ENCODE measurements around the gene GPR137B. TPM values are rescaled to one million over a fixed set of nuclear protein-coding genes. Genes with fewer than 3 reads are reported as not detected.
A peak's percentile ranks its signal among the peaks of the same experiment; 100 is the strongest.

GPR137B gene
- polyA plus RNA-seq, 1 donor from 2014 or later = 8.2 TPM

GRCh38 chr1:236102611-236103010 is 39.7 kb upstream of the GPR137B start:
- Histone ChIP-seq H3F3A (ENCODE audit: insufficient read depth, low read length, poor library complexity, severe bottlenecking) (no peaks in the 10 kb centered on the region), H3K4me2 (ENCODE audit: low read length) (no peak overlapping the region), H3K27me3 (ENCODE audit: insufficient read depth, low read depth, low read length) (no peaks in the 10 kb centered on the region), H3K9me2 (ENCODE audit: insufficient read depth, low read length) (no peaks in the 10 kb centered on the region), H3K9ac (ENCODE audit: low read length) (no peak overlapping the region), H2AFZ (ENCODE audit: low read depth, low read length) (no peak overlapping the region), H3K36me3 (ENCODE audit: insufficient read depth, low read length) (no peaks in the 10 kb centered on the region), H3K27ac (ENCODE audit: low read length) (no peak overlapping the region), H4K20me1 (ENCODE audit: insufficient read depth) (no peaks in the 10 kb centered on the region), H3K9me3 (ENCODE audit: low read length) (no peaks in the 10 kb centered on the region), H3K4me3 (ENCODE audit: low read length) (no peak overlapping the region), H3K79me2 (replicated peaks; ENCODE audit: insufficient read depth, low read length) (no peaks in the 10 kb centered on the region)
- TF ChIP-seq TAF1 (IDR thresholded peaks at IDR 0.05; ENCODE audit: low read depth) (no peak), EP300 (conservative IDR thresholded peaks at IDR 0.05; ENCODE audit: poor library complexity, severe bottlenecking) (no peak), EZH2 (IDR thresholded peaks at IDR 0.05; ENCODE audit: borderline replicate concordance, insufficient read depth, low read length, poor library complexity, severe bottlenecking) (no peak), CTCF (IDR thresholded peaks at IDR 0.05; ENCODE audit: poor library complexity, severe bottlenecking) (no peak)

GRCh38 chr1:236103059-236103458 is 39.3 kb upstream of the GPR137B start:
- Histone ChIP-seq H3K27me3 (ENCODE audit: insufficient read depth, low read depth, low read length) (no peaks in the 10 kb centered on the region), H3K9ac (ENCODE audit: low read length) (no peak overlapping the region), H3K79me2 (replicated peaks; ENCODE audit: insufficient read depth, low read length) (no peaks in the 10 kb centered on the region), H3K36me3 (ENCODE audit: insufficient read depth, low read length) (no peaks in the 10 kb centered on the region), H3K27ac (ENCODE audit: low read length) (no peak overlapping the region), H4K20me1 (ENCODE audit: insufficient read depth) (no peaks in the 10 kb centered on the region), H2AFZ (ENCODE audit: low read depth, low read length) (no peak overlapping the region), H3K4me2 (ENCODE audit: low read length) (no peak overlapping the region), H3K9me2 (ENCODE audit: insufficient read depth, low read length) (no peaks in the 10 kb centered on the region), H3K4me3 (ENCODE audit: low read length) (no peak overlapping the region), H3K9me3 (ENCODE audit: low read length) (no peaks in the 10 kb centered on the region), H3F3A (ENCODE audit: insufficient read depth, low read length, poor library complexity, severe bottlenecking) (no peaks in the 10 kb centered on the region)
- no peak for TF ChIP-seq EP300 (conservative IDR thresholded peaks at IDR 0.05; ENCODE audit: poor library complexity, severe bottlenecking)
- no peak for TF ChIP-seq POLR2AphosphoS5 (IDR thresholded peaks at IDR 0.05)
- no peak for TF ChIP-seq MXI1 (conservative IDR thresholded peaks at IDR 0.05; ENCODE audit: poor library complexity, severe bottlenecking)
- no peak for TF ChIP-seq TAF1 (IDR thresholded peaks at IDR 0.05; ENCODE audit: low read depth)
- no peak for TF ChIP-seq SMC3 (conservative IDR thresholded peaks at IDR 0.05; ENCODE audit: poor library complexity)

GRCh38 chr1:236103646-236104218 is 38.6 kb upstream of the GPR137B start:
- H2AFZ ChIP-seq (ENCODE audit: low read depth, low read length) = no peak overlapping the region

More at GRCh38 chr1:236103646-236104218, 38.6 kb upstream of the GPR137B start:
- Histone ChIP-seq H3K27ac (ENCODE audit: low read length) (no peak overlapping the region), H3K27me3 (ENCODE audit: insufficient read depth, low read depth, low read length) (no peaks in the 10 kb centered on the region), H3K79me2 (replicated peaks; ENCODE audit: insufficient read depth, low read length) (no peaks in the 10 kb centered on the region), H3K4me2 (ENCODE audit: low read length) (no peak overlapping the region), H3F3A (ENCODE audit: insufficient read depth, low read length, poor library complexity, severe bottlenecking) (no peaks in the 10 kb centered on the region), H3K4me3 (ENCODE audit: low read length) (no peak overlapping the region), H3K36me3 (ENCODE audit: insufficient read depth, low read length) (no peaks in the 10 kb centered on the region), H4K20me1 (ENCODE audit: insufficient read depth) (no peaks in the 10 kb centered on the region), H3K9ac (ENCODE audit: low read length) (no peak overlapping the region), H3K9me3 (ENCODE audit: low read length) (no peaks in the 10 kb centered on the region), H3K9me2 (ENCODE audit: insufficient read depth, low read length) (no peaks in the 10 kb centered on the region)
- TF ChIP-seq EP300 (conservative IDR thresholded peaks at IDR 0.05; ENCODE audit: poor library complexity, severe bottlenecking) (no peak), RAD21 (conservative IDR thresholded peaks at IDR 0.05) (peak; percentile 97), SMC3 (conservative IDR thresholded peaks at IDR 0.05; ENCODE audit: poor library complexity) (peak; percentile 89), CTCF (IDR thresholded peaks at IDR 0.05; ENCODE audit: poor library complexity, severe bottlenecking) (peak; percentile 94), MXI1 (conservative IDR thresholded peaks at IDR 0.05; ENCODE audit: poor library complexity, severe bottlenecking) (no peak), POLR2AphosphoS5 (IDR thresholded peaks at IDR 0.05) (no peak)
